ENCODE measurements around the gene MVB12A. TPM values are rescaled to one million over a fixed set of nuclear protein-coding genes. Genes with fewer than 3 reads are reported as not detected.

Gene MVB12A
- total and polyA plus RNA-seq, 9 of the 15 experiments (the other 6 are each of a cell fraction or from before 2014, with no cell fraction given), result 1.2 to 46.2 (median 22.4) TPM

GRCh38 chr19:17406046-17406886 lies 13.6 kb upstream of the MVB12A start (continued):
- TF ChIP-seq AFF1 (IDR thresholded peaks at IDR 0.05; ENCODE audit: low read depth in 1 of 2, partially characterized antibody in 2 of 2) (no peak), CXXC5 (CRISPR knock-in tag; IDR thresholded peaks at IDR 0.05) (no peak), DIDO1 (tag; IDR thresholded peaks at IDR 0.05; ENCODE audit: low read depth) (no peak), SMAD4 (CRISPR knock-in tag; conservative IDR thresholded peaks at IDR 0.05) (peak; percentile 70), MAZ (CRISPR knock-in tag; conservative IDR thresholded peaks at IDR 0.05 in 1 of 2, IDR thresholded peaks at IDR 0.05 in 1 of 2) (no peak), HDAC1 (IDR thresholded peaks at IDR 0.05) (no peak), ARID2 (IDR thresholded peaks at IDR 0.05) (no peak), ZNF699 (CRISPR knock-in tag; IDR thresholded peaks at IDR 0.05; ENCODE audit: insufficient replicate concordance) (no peak), MBD1 (CRISPR knock-in tag; IDR thresholded peaks at IDR 0.05) (no peak), BRF1 (IDR thresholded peaks at IDR 0.05; ENCODE audit: borderline replicate concordance, extremely low read depth, insufficient read length) (no peak), KDM1A (IDR thresholded peaks at IDR 0.05) (peak in 1 of 2 experiments; percentile 49; a peak in 2 of 4 replicates), C11orf30 (IDR thresholded peaks at IDR 0.05; ENCODE audit: low read depth) (no peak), ZSCAN32 (CRISPR knock-in tag; IDR thresholded peaks at IDR 0.05) (no peak), PCBP1 (IDR thresholded peaks at IDR 0.05; ENCODE audit: low read depth, low read length, poor library complexity, severe bottlenecking) (no peak), NCOA1 (IDR thresholded peaks at IDR 0.05; ENCODE audit: low read depth) (no peak), NFIX (CRISPR knock-in tag; IDR thresholded peaks at IDR 0.05; ENCODE audit: low read depth) (no peak), ARID3A (IDR thresholded peaks at IDR 0.05; ENCODE audit: borderline replicate concordance, low read depth, low read length) (no peak)
